Stimulated activated CD4-positive, alpha-beta T cell treated with anti-CD3 and anti-CD28 coated beads, Interleukin-1b, Interleukin-23, amount 100 ng/mL, for 4 hours (primary cell): ENCODE measurements around the gene MCAT.

Experiments
- DNase-seq, 2 donors: peaks; one replicate each; pipeline ENCODE4 v3.0.0-alpha.2; 2020; ENCODE audit warnings: low read depth in 2 of 2

The MCAT gene

GRCh38 chr22:43142880-43143562 lies at the start of gene MCAT:
TSS of gene MCAT (minus strand) at chr22:43143398. CDS start at chr22:43143348, 50 bp downstream.
- peak; percentile 66 to 77 for DNase-seq

GRCh38 chr22:43191831-43192230 lies 48.6 kb upstream of the MCAT start:
- no peak for DNase-seq

- DNase-seq, result no peak
Measured at GRCh38 chr22:43188829-43189545, 45.8 kb upstream of the MCAT start.

- peak; percentile 94 to 96 for DNase-seq
Measured at GRCh38 chr22:43187171-43188099, 44.2 kb upstream of the MCAT start.

GRCh38 chr22:43186272-43187170 lies 43.3 kb upstream of the MCAT start, which contains the start of gene TTLL12:
TSS of gene TTLL12 (minus strand) at chr22:43187134. CDS start at chr22:43187069, 65 bp downstream.
- peak; percentile 43 to 61 for DNase-seq

- DNase-seq, result no peak
Measured at GRCh38 chr22:43185860-43186261, 42.7 kb upstream of the MCAT start.

- no peak for DNase-seq
Measured at GRCh38 chr22:43183496-43184277, 40.5 kb upstream of the MCAT start.

- DNase-seq, result no peak
Measured at GRCh38 chr22:43182726-43183125, 39.5 kb upstream of the MCAT start.

GRCh38 chr22:43182118-43182517 lies 38.9 kb upstream of the MCAT start:
- no peak for DNase-seq

GRCh38 chr22:43181321-43182076 lies 38.3 kb upstream of the MCAT start:
- no peak for DNase-seq

- DNase-seq, result no peak
Measured at GRCh38 chr22:43180670-43181069, 37.5 kb upstream of the MCAT start.

- DNase-seq, result no peak
Measured at GRCh38 chr22:43179911-43180195, 36.7 kb upstream of the MCAT start.

GRCh38 chr22:43179146-43179910 lies 36.1 kb upstream of the MCAT start:
- DNase-seq, result no peak

GRCh38 chr22:43177479-43177878 lies 34.3 kb upstream of the MCAT start:
- no peak for DNase-seq

- DNase-seq, result no peak
Measured at GRCh38 chr22:43176090-43176489, 32.9 kb upstream of the MCAT start.

- no peak for DNase-seq
Measured at GRCh38 chr22:43174941-43175531, 31.8 kb upstream of the MCAT start.

- no peak for DNase-seq
Measured at GRCh38 chr22:43173976-43174720, 30.9 kb upstream of the MCAT start.

GRCh38 chr22:43173566-43173965 lies 30.4 kb upstream of the MCAT start:
- DNase-seq, result no peak
